H1 (cell line): ENCODE measurements around the gene KNDC1.

Experiments used
- BACH1 ChIP-seq: IDR thresholded peaks from 2 replicates; pipeline ENCODE4 v1.6.1; 2012; ENCODE audit warnings: low read length, improper control_type of control experiment
- CTCF ChIP-seq, 3 experiments: IDR thresholded peaks; 1 replicate in 2 of 3; 2 replicates in 1 of 3; pipeline versions ENCODE4 v1.5.1 to v1.6.1; 2011; ENCODE audit warnings: low read length in 3 of 3, mild to moderate bottlenecking in 3 of 3, inconsistent platforms in 2 of 3, low read depth in 1 of 3, moderate library complexity in 1 of 3; ENCODE audit not compliant: insufficient read depth in 1 of 3; ENCODE audit errors: control extremely low read depth in 1 of 3
- EP300 ChIP-seq, 2 experiments: IDR thresholded peaks; 1 replicate in 1 of 2; 2 replicates in 1 of 2; pipeline ENCODE4 v1.6.1; 2011 to 2012; ENCODE audit warnings: low read depth in 2 of 2, low read length in 2 of 2, mild to moderate bottlenecking in 2 of 2, borderline replicate concordance in 1 of 2, inconsistent platforms in 1 of 2, moderate library complexity in 1 of 2
- JUN ChIP-seq: IDR thresholded peaks from 2 replicates; pipeline ENCODE4 v1.6.1; 2011; ENCODE audit warnings: low read depth, mild to moderate bottlenecking, improper control_type of control experiment, low read length
- PHF8 ChIP-seq: fragments of 200-600 bp; sonication (generic); conservative IDR thresholded peaks from 2 replicates; pipeline ENCODE4 v1.7.1; 2012; ENCODE audit warnings: low read depth, mild to moderate bottlenecking, inconsistent platforms, low read length, moderate library complexity
- POLR2A ChIP-seq, 2 experiments: IDR thresholded peaks; 1 replicate in 1 of 2; 2 replicates in 1 of 2; pipeline ENCODE4 v1.6.1; 2011; ENCODE audit warnings: low read depth in 2 of 2, low read length in 2 of 2, mild to moderate bottlenecking in 2 of 2; ENCODE audit errors: control extremely low read depth in 1 of 2
- POU5F1 ChIP-seq: IDR thresholded peaks from 2 replicates; pipeline ENCODE4 v1.6.1; 2011; ENCODE audit warnings: low read depth, mild to moderate bottlenecking, low read length, moderate library complexity

- TF ChIP-seq POU5F1 (no peak), JUN (no peak), BACH1 (no peak), CTCF (IDR thresholded peaks at IDR 0.05; ENCODE audit: control extremely low read depth in 1 of 3, insufficient read depth in 1 of 3, low read depth in 1 of 3, low read length in 3 of 3) (no peak), POLR2A (IDR thresholded peaks at IDR 0.05; ENCODE audit: control extremely low read depth in 1 of 2, low read depth in 2 of 2, low read length in 2 of 2) (no peak), PHF8 (no peak), EP300 (IDR thresholded peaks at IDR 0.05; ENCODE audit: borderline replicate concordance in 1 of 2, low read depth in 2 of 2, low read length in 2 of 2) (no peak)
Observed at GRCh38 chr10:133143200-133143533, 16.9 kb upstream of the KNDC1 start.
